K562 (cell line): ENCODE results near the gene FHIT. TPM values are rescaled to one million over a fixed set of nuclear protein-coding genes. Genes with fewer than 3 reads are reported as not detected.

Source experiments
- ATAC-seq: fragments of 200-7000 bp; cut with Tn5 transposase; 3 replicates; pipeline ENCODE4 v1.9.1; 2020; ENCODE audit warnings: moderate library complexity
- BruUV-seq: library from RNA; stranded (reverse); fragments of 400-500 nt; replicated peaks from 2 replicates; lab custom pipeline; 2021; lab: Mats Ljungman, UMichigan
- CTCF ChIA-PET: fragments of 300-600 bp; formaldehyde crosslinking; extraction: SDS; loops from one replicate; lab custom pipeline; 2021; ENCODE audit warnings: low intra/inter-chr PET ratio; lab: Yijun Ruan, JAX
- POLR2A ChIA-PET: fragments of 300-600, 350-650 bp; sonication (Branson Sonifier 250); formaldehyde crosslinking; extraction: SDS; loops from one replicate; lab custom pipeline; 2021; ENCODE audit warnings: antibody characterized with exemption, inconsistent platforms; lab: Yijun Ruan, JAX
- DNase-seq, 4 experiments: peaks; one replicate each; pipeline versions ENCODE4 v3.0.0 to v3.0.0-alpha.2; 2011 to 2018; ENCODE audit warnings: low spot score in 3 of 4, mixed read lengths in 3 of 4; ENCODE audit errors: extremely low read depth in 1 of 4
- FAIRE-seq: peaks from 2 replicates; lab custom pipeline; 2011; peaks lifted over from hg19 to GRCh38; lab: Jason Lieb, UNC
- H2AFZ ChIP-seq: 2 replicates; pipeline ENCODE4 v1.6.0; 2011; ENCODE audit warnings: low read depth, low read length, control low read depth, inconsistent platforms
- H3K27ac ChIP-seq: fragments of 200-600 bp; 3 replicates; pipeline ENCODE4 v1.8.0; 2011; ENCODE audit warnings: low read depth, mild to moderate bottlenecking, control low read depth, inconsistent platforms, low read length, moderate library complexity, mixed read lengths; ENCODE audit errors: extremely low read depth
- H3K27me3 ChIP-seq, 2 experiments: fragments of 300-600 bp in 1 of 2; 2 replicates in 1 of 2; 3 replicates in 1 of 2; pipeline versions ENCODE4 v1.6.0 to v1.8.0; 2011; ENCODE audit warnings: inconsistent platforms in 2 of 2, low read length in 2 of 2, mild to moderate bottlenecking in 1 of 2, mixed read lengths in 1 of 2, moderate library complexity in 1 of 2; ENCODE audit not compliant: control insufficient read depth in 2 of 2, insufficient read depth in 2 of 2
- H3K36me3 ChIP-seq: fragments of 300-600 bp; 3 replicates; pipeline ENCODE4 v1.8.0; 2011; ENCODE audit warnings: mild to moderate bottlenecking, low read length, inconsistent platforms; ENCODE audit not compliant: control insufficient read depth, insufficient read depth
- H3K4me1 ChIP-seq, 2 experiments: fragments of 200-600 bp in 1 of 2; replicated peaks in 1 of 2; 2 replicates in 1 of 2; 3 replicates in 1 of 2; pipeline versions ENCODE4 v1.5.1 to v1.8.0; 2011; ENCODE audit warnings: inconsistent platforms in 2 of 2, low read length in 2 of 2, mild to moderate bottlenecking in 1 of 2, mixed read lengths in 1 of 2, moderate library complexity in 1 of 2; ENCODE audit not compliant: control insufficient read depth in 2 of 2, insufficient read depth in 2 of 2
- H3K4me2 ChIP-seq: 2 replicates; pipeline ENCODE4 v1.6.1; 2011; ENCODE audit warnings: low read length, control low read depth, inconsistent platforms, mixed read lengths; ENCODE audit not compliant: insufficient read depth
- H3K4me3 ChIP-seq: fragments of 200-600 bp; sonication (generic), shearing (Covaris generic); 2 replicates; pipeline ENCODE4 v1.5.1; 2016; ENCODE audit warnings: control low read depth, inconsistent platforms
- H3K79me2 ChIP-seq: fragments of 200-600 bp; 3 replicates; pipeline ENCODE4 v1.8.0; 2011; ENCODE audit warnings: low read length, inconsistent platforms; ENCODE audit not compliant: control insufficient read depth, insufficient read depth
- H3K9ac ChIP-seq, 2 experiments: 2 replicates each; pipeline versions ENCODE4 v1.6.0 to v1.6.1; 2011; ENCODE audit warnings: low read depth in 2 of 2, low read length in 2 of 2, control low read depth in 1 of 2, inconsistent platforms in 1 of 2, mild to moderate bottlenecking in 1 of 2, mixed read lengths in 1 of 2; ENCODE audit not compliant: insufficient read depth in 1 of 2
- H3K9me1 ChIP-seq: one replicate; pipeline ENCODE4 v1.6.0; 2011; ENCODE audit warnings: inconsistent platforms, mild to moderate bottlenecking, low read length, moderate library complexity; ENCODE audit not compliant: control insufficient read depth, insufficient read depth
- H3K9me3 ChIP-seq: replicated peaks from 2 replicates; pipeline ENCODE4 v1.5.1; 2011; ENCODE audit warnings: low read depth, low read length, inconsistent platforms; ENCODE audit not compliant: control insufficient read depth, insufficient read depth
- H4K20me1 ChIP-seq: replicated peaks from 2 replicates; pipeline ENCODE4 v1.6.1; 2011; ENCODE audit warnings: low read length, inconsistent platforms, mixed read lengths; ENCODE audit not compliant: control insufficient read depth, insufficient read depth
- COPS2 ChIP-seq: fragments of 450-650 bp; conservative IDR thresholded peaks from 2 replicates; pipeline ENCODE4 v1.6.1; 2016; ENCODE audit warnings: mild to moderate bottlenecking, moderate library complexity
- FOSL1 ChIP-seq: fragments of 200-800 bp; sonication (Bioruptor generic); conservative IDR thresholded peaks from 2 replicates; pipeline ENCODE4 v1.6.1; 2016; ENCODE audit warnings: missing genetic modification characterization, missing compliant biosample characterization
- MBD2 ChIP-seq: sonication (generic); IDR thresholded peaks from 2 replicates; pipeline ENCODE4 v1.6.1; 2016; ENCODE audit warnings: low read depth, borderline replicate concordance
- MIER1 ChIP-seq: fragments of 450-650 bp; IDR thresholded peaks from 2 replicates; pipeline ENCODE4 v1.6.1; 2016; ENCODE audit warnings: antibody characterized with exemption, mild to moderate bottlenecking, low read depth
- MYBL2 ChIP-seq, 2 experiments: fragments of 450-650 bp in 1 of 2; sonication (generic) in 1 of 2; formaldehyde crosslinking in 1 of 2; IDR thresholded peaks; 2 replicates each; pipeline versions ENCODE4 v1.6.1 to v1.8.1; 2017 to 2022; ENCODE audit warnings: borderline replicate concordance in 1 of 2, inconsistent platforms in 1 of 2, low read depth in 1 of 2, mild to moderate bottlenecking in 1 of 2, missing genetic modification reagents in 1 of 2, moderate library complexity in 1 of 2
- RFX7 ChIP-seq: fragments of 250-450 bp; sonication (Bioruptor Pico); IDR thresholded peaks from 2 replicates; pipeline ENCODE4 v1.5.1; 2021; ENCODE audit warnings: mild to moderate bottlenecking
- RHOXF2B ChIP-seq: fragments of 250-450 bp; sonication (Bioruptor Pico); conservative IDR thresholded peaks from 2 replicates; pipeline ENCODE4 v1.5.1; 2021
- TCF7L2 ChIP-seq: fragments of 150-350 bp; IDR thresholded peaks from 2 replicates; pipeline ENCODE4 v1.6.1; 2016; ENCODE audit warnings: low read depth, mild to moderate bottlenecking, low read length, moderate library complexity
- ZNF124 ChIP-seq: sonication (generic); formaldehyde crosslinking; IDR thresholded peaks from 2 replicates; pipeline ENCODE4 v1.8.1; 2022; ENCODE audit warnings: missing genetic modification reagents
- ZNF311 ChIP-seq: fragments of 250-450 bp; sonication (Bioruptor Pico); IDR thresholded peaks from 2 replicates; pipeline ENCODE4 v1.4.0; 2020; ENCODE audit warnings: mild to moderate bottlenecking, moderate library complexity
- ZNF644 ChIP-seq: fragments of 200-800 bp; sonication (Bioruptor generic); IDR thresholded peaks from 2 replicates; pipeline ENCODE4 v1.6.1; 2016; ENCODE audit warnings: low read depth, missing genetic modification characterization, missing compliant biosample characterization
- WGBS: fragments of 100-300 bp; shearing (Covaris generic); methylation state at CpG from one replicate; pipeline ENCODE4 v1.1.6; 2016; ENCODE audit warnings: low coverage, mixed read lengths; ENCODE audit not compliant: insufficient coverage; ENCODE audit errors: missing lambda C conversion rate; 5-methylcytosine and 5-hydroxymethylcytosine counted together
- in situ Hi-C: fragments of 300-500 bp; cut with MboI; formaldehyde crosslinking; loops from 4 replicates; pipeline ENCODE4 v1.15.0; 2018; ENCODE audit warnings: inconsistent platforms, mixed read lengths
- intact Hi-C: fragments of 100-400 bp; cut with micrococcal nuclease; formaldehyde crosslinking; loops from 2 replicates; pipeline ENCODE4 v1.14.2; 2022
- polyA plus RNA-seq, 8 experiments: library from polyadenylated mRNA; depleted of rRNA in 4 of 8; stranded (reverse) in 5 of 8; unstranded in 3 of 8; fragments of >200 nt; fragmentation: Nextera tagmentation in 2 of 8; fragmentation: Illumina TruSeq in 1 of 8; extraction: Ambion mirVana in 2 of 8; extraction: Trizol in 1 of 8; gene quantifications; 2 replicates each; pipeline versions ENCODE4 v1.2.1 to v1.2.3, GENCODE V29; 2011 to 2014; ENCODE audit warnings: inconsistent platforms in 1 of 8, missing spikeins in 1 of 8
- total RNA-seq, 7 experiments: library from RNA; depleted of rRNA in 6 of 7; stranded (reverse); fragments of >200 nt in 6 of 7; fragmentation: Illumina TruSeq in 2 of 7; extraction: Trizol in 2 of 7; gene quantifications; 2 replicates each; pipeline versions ENCODE4 v1.2.1 to v1.2.3, GENCODE V29; 2011 to 2021; ENCODE audit warnings: low replicate concordance in 1 of 7
- TF ChIP-seq, protein P1 (sequence below), 3 experiments: fragments of 200-800 bp in 1 of 3; fragments of 250-450 bp in 1 of 3; fragments of 450-650 bp in 1 of 3; sonication (Bioruptor Pico) in 1 of 3; sonication (Bioruptor generic) in 1 of 3; formaldehyde crosslinking in 1 of 3; IDR thresholded peaks; 2 replicates each; pipeline versions ENCODE4 v1.6.1 to v1.8.0; 2016 to 2022; ENCODE audit warnings: mild to moderate bottlenecking in 2 of 3, missing genetic modification characterization in 2 of 3, missing compliant biosample characterization in 1 of 3, moderate library complexity in 1 of 3
- TF ChIP-seq, protein P2 (sequence below), 3 experiments: fragments of 200-800 bp in 1 of 3; sonication (Bioruptor generic) in 1 of 3; sonication (generic) in 1 of 3; formaldehyde crosslinking in 1 of 3; IDR thresholded peaks; 2 replicates each; pipeline versions ENCODE4 v1.6.1 to v1.8.0; 2016 to 2022; ENCODE audit warnings: mild to moderate bottlenecking in 2 of 3, missing compliant biosample characterization in 2 of 3, missing genetic modification characterization in 2 of 3, missing genetic modification reagents in 1 of 3
- TF ChIP-seq, protein P3 (sequence below): sonication (generic); formaldehyde crosslinking; IDR thresholded peaks from 2 replicates; pipeline ENCODE4 v1.8.1; 2023; ENCODE audit warnings: mild to moderate bottlenecking, missing genetic modification reagents

The FHIT gene
- total and polyA plus RNA-seq, 9 of the 15 experiments (the other 6 are each of a cell fraction or from before 2014, with no cell fraction given), result 1.7 to 9.1 (median 4.3) TPM

DNA sequence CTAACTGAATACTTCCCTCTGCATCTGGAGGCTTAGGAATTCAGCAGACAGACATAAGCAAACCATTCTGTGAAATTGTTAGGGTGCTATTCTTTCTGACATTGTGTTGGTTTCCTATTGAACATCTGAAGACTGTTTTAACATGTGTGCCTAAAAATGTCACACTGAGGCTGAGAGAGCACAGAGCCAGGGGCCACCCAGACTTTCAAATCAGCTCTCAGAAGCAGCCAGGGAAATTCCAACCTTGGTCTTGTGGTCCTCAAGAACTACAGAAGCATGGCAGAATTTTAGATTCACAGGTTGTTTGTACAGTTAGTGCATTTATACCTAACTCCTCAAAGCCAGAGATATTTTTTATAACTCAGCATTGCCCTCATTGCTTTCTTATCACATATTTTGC lies 1272.3 kb downstream of the FHIT start (continued):
- TF ChIP-seq COPS2, result no peak
- TF ChIP-seq MBD2, result no peak

DNA sequence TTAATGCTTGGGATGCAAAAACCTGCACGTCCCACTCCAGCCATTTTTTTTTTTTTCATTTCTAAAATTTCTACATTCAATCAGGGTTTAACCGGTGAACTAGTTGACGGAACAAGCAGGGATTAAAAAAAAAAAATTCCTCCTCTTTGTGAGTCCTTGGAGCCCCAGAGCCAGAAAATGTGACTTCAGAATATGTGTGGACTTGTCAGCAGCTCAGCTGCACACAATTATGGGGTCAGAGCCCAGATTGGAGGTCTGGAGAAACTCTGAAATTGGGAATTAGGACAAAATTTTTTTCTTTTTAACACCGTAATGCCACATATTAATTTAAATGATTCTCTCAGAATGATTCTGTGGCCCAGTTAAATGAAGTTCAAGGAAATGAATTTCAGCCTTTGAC lies 1280.5 kb downstream of the FHIT start:
- FAIRE-seq, result no peak
- H3K9me3 ChIP-seq, result no peaks in the 10 kb centered on the region
- no peak overlapping the region for H2AFZ ChIP-seq
- in situ Hi-C loops (no loop called here), intact Hi-C loops (no loop called here)
- H3K4me2 ChIP-seq, result no peak overlapping the region
- no peaks in the 10 kb centered on the region for H3K9me1 ChIP-seq
- H3K79me2 ChIP-seq, result no peaks in the 10 kb centered on the region
- ATAC-seq, result no peak
- H3K36me3 ChIP-seq, result no peaks in the 10 kb centered on the region
- no peaks in the 10 kb centered on the region for H4K20me1 ChIP-seq
- no peaks in the 10 kb centered on the region for H3K4me1 ChIP-seq
- H3K4me3 ChIP-seq, result no peak overlapping the region
- no peak overlapping the region for H3K27ac ChIP-seq
- no peak overlapping the region for H3K9ac ChIP-seq
- POLR2A ChIA-PET, result no interaction called here
- no peak for DNase-seq
- 28% methylated on average over 2 of the region's 4 CpGs for WGBS
- no TSS peak for BruUV-seq
- no peaks in the 10 kb centered on the region for H3K27me3 ChIP-seq
- CTCF ChIA-PET, result no interaction called here
- TF ChIP-seq ZNF644 (no peak), RFX7 (CRISPR knock-in tag) (no peak), MIER1 (no peak), FOSL1 (tag) (no peak), RHOXF2B (CRISPR knock-in tag) (no peak), MYBL2 (IDR thresholded peaks at IDR 0.05; ENCODE audit: low read depth) (no peak), MYBL2 (CRISPR knock-in tag; IDR thresholded peaks at IDR 0.05; ENCODE audit: borderline replicate concordance) (no peak), TCF7L2 (no peak), ZNF124 (CRISPR knock-in tag) (no peak), ZNF311 (CRISPR knock-in tag) (no peak)
- TF ChIP-seq, protein P1, sequence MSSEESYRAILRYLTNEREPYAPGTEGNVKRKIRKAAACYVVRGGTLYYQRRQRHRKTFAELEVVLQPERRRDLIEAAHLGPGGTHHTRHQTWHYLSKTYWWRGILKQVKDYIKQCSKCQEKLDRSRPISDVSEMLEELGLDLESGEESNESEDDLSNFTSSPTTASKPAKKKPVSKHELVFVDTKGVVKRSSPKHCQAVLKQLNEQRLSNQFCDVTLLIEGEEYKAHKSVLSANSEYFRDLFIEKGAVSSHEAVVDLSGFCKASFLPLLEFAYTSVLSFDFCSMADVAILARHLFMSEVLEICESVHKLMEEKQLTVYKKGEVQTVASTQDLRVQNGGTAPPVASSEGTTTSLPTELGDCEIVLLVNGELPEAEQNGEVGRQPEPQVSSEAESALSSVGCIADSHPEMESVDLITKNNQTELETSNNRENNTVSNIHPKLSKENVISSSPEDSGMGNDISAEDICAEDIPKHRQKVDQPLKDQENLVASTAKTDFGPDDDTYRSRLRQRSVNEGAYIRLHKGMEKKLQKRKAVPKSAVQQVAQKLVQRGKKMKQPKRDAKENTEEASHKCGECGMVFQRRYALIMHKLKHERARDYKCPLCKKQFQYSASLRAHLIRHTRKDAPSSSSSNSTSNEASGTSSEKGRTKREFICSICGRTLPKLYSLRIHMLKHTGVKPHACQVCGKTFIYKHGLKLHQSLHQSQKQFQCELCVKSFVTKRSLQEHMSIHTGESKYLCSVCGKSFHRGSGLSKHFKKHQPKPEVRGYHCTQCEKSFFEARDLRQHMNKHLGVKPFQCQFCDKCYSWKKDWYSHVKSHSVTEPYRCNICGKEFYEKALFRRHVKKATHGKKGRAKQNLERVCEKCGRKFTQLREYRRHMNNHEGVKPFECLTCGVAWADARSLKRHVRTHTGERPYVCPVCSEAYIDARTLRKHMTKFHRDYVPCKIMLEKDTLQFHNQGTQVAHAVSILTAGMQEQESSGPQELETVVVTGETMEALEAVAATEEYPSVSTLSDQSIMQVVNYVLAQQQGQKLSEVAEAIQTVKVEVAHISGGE (CRISPR knock-in tag; IDR thresholded peaks at IDR 0.05), result no peak
- TF ChIP-seq, protein P2, sequence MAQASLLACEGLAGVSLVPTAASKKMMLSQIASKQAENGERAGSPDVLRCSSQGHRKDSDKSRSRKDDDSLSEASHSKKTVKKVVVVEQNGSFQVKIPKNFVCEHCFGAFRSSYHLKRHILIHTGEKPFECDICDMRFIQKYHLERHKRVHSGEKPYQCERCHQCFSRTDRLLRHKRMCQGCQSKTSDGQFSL (CRISPR knock-in tag; IDR thresholded peaks at IDR 0.05), result no peak
- TF ChIP-seq, protein P2 (tag; IDR thresholded peaks at IDR 0.05), result no peak
- TF ChIP-seq, protein P3, sequence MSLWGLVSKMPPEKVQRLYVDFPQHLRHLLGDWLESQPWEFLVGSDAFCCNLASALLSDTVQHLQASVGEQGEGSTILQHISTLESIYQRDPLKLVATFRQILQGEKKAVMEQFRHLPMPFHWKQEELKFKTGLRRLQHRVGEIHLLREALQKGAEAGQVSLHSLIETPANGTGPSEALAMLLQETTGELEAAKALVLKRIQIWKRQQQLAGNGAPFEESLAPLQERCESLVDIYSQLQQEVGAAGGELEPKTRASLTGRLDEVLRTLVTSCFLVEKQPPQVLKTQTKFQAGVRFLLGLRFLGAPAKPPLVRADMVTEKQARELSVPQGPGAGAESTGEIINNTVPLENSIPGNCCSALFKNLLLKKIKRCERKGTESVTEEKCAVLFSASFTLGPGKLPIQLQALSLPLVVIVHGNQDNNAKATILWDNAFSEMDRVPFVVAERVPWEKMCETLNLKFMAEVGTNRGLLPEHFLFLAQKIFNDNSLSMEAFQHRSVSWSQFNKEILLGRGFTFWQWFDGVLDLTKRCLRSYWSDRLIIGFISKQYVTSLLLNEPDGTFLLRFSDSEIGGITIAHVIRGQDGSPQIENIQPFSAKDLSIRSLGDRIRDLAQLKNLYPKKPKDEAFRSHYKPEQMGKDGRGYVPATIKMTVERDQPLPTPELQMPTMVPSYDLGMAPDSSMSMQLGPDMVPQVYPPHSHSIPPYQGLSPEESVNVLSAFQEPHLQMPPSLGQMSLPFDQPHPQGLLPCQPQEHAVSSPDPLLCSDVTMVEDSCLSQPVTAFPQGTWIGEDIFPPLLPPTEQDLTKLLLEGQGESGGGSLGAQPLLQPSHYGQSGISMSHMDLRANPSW (CRISPR knock-in tag), result no peak
